ENCODE data around the gene EDN1. TPM values are rescaled to one million over a fixed set of nuclear protein-coding genes. Genes with fewer than 3 reads are reported as not detected.

EDN1 gene
- total RNA-seq, 6 donors from 2014 or later, result 6.5 to 40.6 (median 18.6) TPM

DNA sequence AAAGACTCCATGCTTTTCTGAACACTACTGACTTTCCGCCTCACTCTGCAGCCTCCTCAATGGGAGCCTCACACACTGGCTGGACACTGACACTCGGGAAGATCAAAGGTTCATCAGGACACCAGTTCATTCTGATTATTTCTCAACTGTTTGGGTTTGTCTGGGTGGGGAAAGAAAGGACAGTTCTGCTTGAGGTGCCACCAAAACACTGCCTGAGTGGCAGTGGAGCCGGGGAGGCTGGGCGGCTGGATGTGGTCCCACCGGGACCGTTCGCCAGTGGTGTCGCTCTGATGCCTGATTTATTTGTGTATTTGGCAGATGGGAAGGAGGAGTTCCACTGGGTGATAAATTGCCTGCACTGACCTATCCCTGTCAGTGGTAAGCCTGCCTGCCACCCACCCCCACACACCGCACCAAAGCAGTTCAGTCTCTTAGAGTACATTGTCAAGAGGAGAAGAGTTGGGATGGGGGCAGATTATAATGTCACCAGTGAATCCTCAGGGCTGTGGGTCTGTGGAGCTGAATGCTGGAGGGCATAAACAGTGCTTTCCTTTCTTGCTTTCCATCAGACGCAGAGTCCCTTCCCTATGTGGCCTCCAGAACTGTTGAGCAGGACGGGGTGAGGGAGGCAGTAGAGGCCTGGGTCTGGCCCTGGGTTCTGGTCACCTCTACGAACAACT, 49.8 kb downstream of the EDN1 start:
- no peaks in the 10 kb centered on the region for H3K9me3 ChIP-seq
- H3K4me3 ChIP-seq, result no peak overlapping the region
- H3K27ac ChIP-seq, result no peak overlapping the region
- ATAC-seq (ENCODE audit: low FRiP score in 2 of 2) (no peak), DNase-seq (peak in 1 of 2 donors; percentile 41)
- peaks cover 0 to 8% (median 0%) of the 10 kb centered on the region in 4 donors for H3K4me1 ChIP-seq
- WGBS, 2 donors, result 78 to 81% methylated on average over 10 to 12 of the region's 12 CpGs
- TF ChIP-seq EP300 (IDR thresholded peaks at IDR 0.05) (no peak), POLR2A (IDR thresholded peaks at IDR 0.05) (no peak), POLR2AphosphoS5 (IDR thresholded peaks at IDR 0.05) (no peak)
- TF ChIP-seq, protein P1, sequence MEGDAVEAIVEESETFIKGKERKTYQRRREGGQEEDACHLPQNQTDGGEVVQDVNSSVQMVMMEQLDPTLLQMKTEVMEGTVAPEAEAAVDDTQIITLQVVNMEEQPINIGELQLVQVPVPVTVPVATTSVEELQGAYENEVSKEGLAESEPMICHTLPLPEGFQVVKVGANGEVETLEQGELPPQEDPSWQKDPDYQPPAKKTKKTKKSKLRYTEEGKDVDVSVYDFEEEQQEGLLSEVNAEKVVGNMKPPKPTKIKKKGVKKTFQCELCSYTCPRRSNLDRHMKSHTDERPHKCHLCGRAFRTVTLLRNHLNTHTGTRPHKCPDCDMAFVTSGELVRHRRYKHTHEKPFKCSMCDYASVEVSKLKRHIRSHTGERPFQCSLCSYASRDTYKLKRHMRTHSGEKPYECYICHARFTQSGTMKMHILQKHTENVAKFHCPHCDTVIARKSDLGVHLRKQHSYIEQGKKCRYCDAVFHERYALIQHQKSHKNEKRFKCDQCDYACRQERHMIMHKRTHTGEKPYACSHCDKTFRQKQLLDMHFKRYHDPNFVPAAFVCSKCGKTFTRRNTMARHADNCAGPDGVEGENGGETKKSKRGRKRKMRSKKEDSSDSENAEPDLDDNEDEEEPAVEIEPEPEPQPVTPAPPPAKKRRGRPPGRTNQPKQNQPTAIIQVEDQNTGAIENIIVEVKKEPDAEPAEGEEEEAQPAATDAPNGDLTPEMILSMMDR (IDR thresholded peaks at IDR 0.05), result no peak
- H3K27me3 ChIP-seq, result no peaks in the 10 kb centered on the region
- no peaks in the 10 kb centered on the region for H3K36me3 ChIP-seq

DNA sequence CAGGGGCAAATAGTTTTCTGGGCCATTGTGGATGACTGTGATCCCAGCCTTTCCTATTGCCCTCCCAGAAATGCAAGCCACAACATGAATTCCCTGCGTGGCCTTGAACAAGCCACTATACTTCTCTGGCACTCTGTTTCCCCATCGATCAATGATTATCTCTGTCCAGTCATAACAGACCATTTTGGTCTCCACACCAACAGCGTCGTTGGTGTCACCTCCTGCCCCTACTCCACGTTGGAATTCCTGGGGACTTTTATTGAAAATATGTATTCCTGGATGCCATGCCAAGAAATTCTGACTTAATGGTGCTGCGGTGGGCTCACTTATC, 50.3 kb downstream of the EDN1 start:
- 82 to 84% methylated on average over 6 of the region's 6 CpGs for WGBS, 2 donors
- no peak for DNase-seq
- H3K4me1 ChIP-seq, result peaks cover 0 to 8% (median 0%) of the 10 kb centered on the region in 4 donors

DNA sequence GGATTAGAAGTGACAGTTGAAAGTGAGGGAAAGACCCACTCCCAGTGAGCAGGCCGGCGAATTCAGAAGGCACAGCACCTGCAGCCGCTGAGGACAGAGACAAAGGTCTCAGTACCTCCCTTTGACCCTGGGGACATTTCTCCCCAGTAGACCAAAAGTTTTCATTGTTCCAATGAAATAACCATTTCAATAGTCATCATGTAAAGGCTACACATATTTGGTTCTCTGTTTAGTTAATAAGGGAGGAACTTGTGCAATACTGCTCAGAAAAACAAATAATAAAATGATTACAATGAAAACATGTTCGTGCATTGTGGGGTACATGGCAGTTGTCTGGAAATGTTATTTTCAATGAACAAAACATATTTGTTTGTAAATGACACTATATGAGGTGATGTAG, 52.5 kb downstream of the EDN1 start:
- Histone ChIP-seq H3K9me3 (no peaks in the 10 kb centered on the region), H3K4me1 (peaks cover 0 to 8% (median 0%) of the 10 kb centered on the region in 4 donors), H3K27ac (no peak overlapping the region), H3K4me3 (no peak overlapping the region), H3K27me3 (no peaks in the 10 kb centered on the region), H3K36me3 (no peaks in the 10 kb centered on the region)
- no peak for ATAC-seq (ENCODE audit: low FRiP score in 2 of 2)
- 79% methylated on average over 4 of the region's 4 CpGs for whole genome bisulfite sequencing, 2 donors
- no peak for DNase-seq
- TF ChIP-seq, protein P1 (IDR thresholded peaks at IDR 0.05), result no peak
- no peak for TF ChIP-seq POLR2A (IDR thresholded peaks at IDR 0.05)
- no peak for TF ChIP-seq EP300 (IDR thresholded peaks at IDR 0.05)
- no peak for TF ChIP-seq POLR2AphosphoS5 (IDR thresholded peaks at IDR 0.05)

More for the DNA sequence above, 50.3 kb downstream of the EDN1 start:
- ATAC-seq (ENCODE audit: low FRiP score in 2 of 2), result no peak
- no peaks in the 10 kb centered on the region for H3K9me3 ChIP-seq
- no peaks in the 10 kb centered on the region for H3K27me3 ChIP-seq
- H3K36me3 ChIP-seq, result no peaks in the 10 kb centered on the region
- TF ChIP-seq EP300 (IDR thresholded peaks at IDR 0.05), result no peak
- no peak for TF ChIP-seq POLR2AphosphoS5 (IDR thresholded peaks at IDR 0.05)
- TF ChIP-seq POLR2A (IDR thresholded peaks at IDR 0.05), result no peak
- TF ChIP-seq, protein P1 (IDR thresholded peaks at IDR 0.05), result no peak
- H3K27ac ChIP-seq, result no peak overlapping the region
- no peak overlapping the region for H3K4me3 ChIP-seq

DNA sequence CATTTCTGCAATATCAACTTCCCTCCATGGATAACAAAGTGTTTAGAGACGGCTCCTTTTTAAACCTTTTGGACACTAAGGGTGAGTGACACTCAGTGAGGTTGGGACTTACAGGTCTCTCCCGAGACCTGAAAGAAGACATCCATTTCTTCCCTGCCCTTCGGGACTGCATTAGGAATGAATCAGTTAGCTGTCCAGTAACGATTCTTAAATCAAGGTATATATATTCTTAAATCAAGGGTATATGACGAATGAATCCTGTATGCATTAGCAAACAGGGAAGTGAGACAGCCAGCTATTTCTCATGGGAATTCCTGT, 52.9 kb downstream of the EDN1 start:
- no peak overlapping the region for H3K4me3 ChIP-seq
- ATAC-seq (ENCODE audit: low FRiP score in 2 of 2) (no peak), DNase-seq (no peak)
- H3K9me3 ChIP-seq, result no peaks in the 10 kb centered on the region
- H3K27ac ChIP-seq, result no peak overlapping the region
- 83% methylated on average over 5 of the region's 5 CpGs for WGBS, 2 donors
- TF ChIP-seq POLR2AphosphoS5 (IDR thresholded peaks at IDR 0.05) (no peak), EP300 (IDR thresholded peaks at IDR 0.05) (no peak), POLR2A (IDR thresholded peaks at IDR 0.05) (no peak)
- TF ChIP-seq, protein P1 (IDR thresholded peaks at IDR 0.05), result no peak
- peaks cover 0 to 8% (median 0%) of the 10 kb centered on the region in 4 donors for H3K4me1 ChIP-seq
- no peaks in the 10 kb centered on the region for H3K27me3 ChIP-seq
- no peaks in the 10 kb centered on the region for H3K36me3 ChIP-seq
